CD4-positive, alpha-beta T cell treated with Interleukin-1 beta for 1 hour (primary cell): Measurements from ENCODE around the gene RAP1A.
"Not testable (repeated sequence)": the region's sequence is repeated elsewhere in the genome, so short reads cannot be mapped to it uniquely, and the experiment has no call there.

Source experiments
- DNase-seq, 2 donors: peaks; one replicate each; pipeline ENCODE4 v3.0.0-alpha.2; 2020 to 2022

RAP1A gene

GRCh38 chr1:111599781-111600693 lies 19.6 kb upstream of the RAP1A start:
- DNase-seq = no peak

- DNase-seq = no peak
Measured at GRCh38 chr1:111600886-111601386, 18.7 kb upstream of the RAP1A start.

GRCh38 chr1:111602302-111602701 lies 17.3 kb upstream of the RAP1A start:
- DNase-seq = no peak

GRCh38 chr1:111602974-111603373 lies 16.6 kb upstream of the RAP1A start:
- no peak for DNase-seq

- peak; percentile 76 to 77 for DNase-seq
Measured at GRCh38 chr1:111603979-111604378, 15.6 kb upstream of the RAP1A start.

- DNase-seq = no peak
Measured at GRCh38 chr1:111604931-111605330, 14.7 kb upstream of the RAP1A start.

- no peak for DNase-seq
Measured at GRCh38 chr1:111605576-111605975, 14.0 kb upstream of the RAP1A start.

GRCh38 chr1:111606457-111607215 lies 13.0 kb upstream of the RAP1A start:
- DNase-seq = not testable (repeated sequence)

- not testable (repeated sequence) for DNase-seq
Measured at GRCh38 chr1:111608528-111608927, 11.1 kb upstream of the RAP1A start.

- DNase-seq = no peak
Measured at GRCh38 chr1:111611986-111612385, 7.6 kb upstream of the RAP1A start.

GRCh38 chr1:111615870-111616715 lies 3.5 kb upstream of the RAP1A start:
- peak; percentile 70 to 74 for DNase-seq

GRCh38 chr1:111618081-111618480 lies 1.5 kb upstream of the RAP1A start:
- DNase-seq = no peak

- DNase-seq = no peak
Measured at GRCh38 chr1:111618961-111619634, 491 bp upstream of the RAP1A start.

- no peak for DNase-seq
Measured at GRCh38 chr1:111620441-111620971, 917 bp downstream of the RAP1A start.

GRCh38 chr1:111621050-111621449 lies 1.5 kb downstream of the RAP1A start:
- peak in 1 of 2 donors; percentile 54 for DNase-seq

- no peak for DNase-seq
Measured at GRCh38 chr1:111622166-111622565, 2.6 kb downstream of the RAP1A start.

GRCh38 chr1:111624382-111624781 lies 4.8 kb downstream of the RAP1A start:
- DNase-seq = peak in 1 of 2 donors; percentile 67

- DNase-seq = no peak
Measured at GRCh38 chr1:111625276-111625675, 5.7 kb downstream of the RAP1A start.

- no peak for DNase-seq
Measured at GRCh38 chr1:111628153-111628552, 8.6 kb downstream of the RAP1A start.

- DNase-seq = no peak
Measured at GRCh38 chr1:111629190-111629954, 9.8 kb downstream of the RAP1A start.

- no peak for DNase-seq
Measured at GRCh38 chr1:111630567-111630966, 11.0 kb downstream of the RAP1A start.
